Activated CD8-positive, alpha-beta T cell treated with anti-CD3 and anti-CD28 coated beads for 36 hours (primary cell): ENCODE results near the gene SIPA1L2. TPM values are rescaled to one million over a fixed set of nuclear protein-coding genes. Genes with fewer than 3 reads are reported as not detected.

Experiments
- ATAC-seq: fragments of 200-7000 bp; cut with Tn5 transposase; one replicate; pipeline ENCODE4 v1.10.0; 2021; ENCODE audit warnings: mild to moderate bottlenecking, moderate library complexity
- CTCF ChIA-PET: fragments of 350-600 bp; sonication (Branson Sonifier 250); formaldehyde crosslinking; loops from one replicate; lab custom pipeline; 2021; ENCODE audit warnings: antibody characterized with exemption; lab: Charles Lee
- POLR2A ChIA-PET: fragments of 350-600 bp; sonication (Branson Sonifier 250); formaldehyde crosslinking; loops from one replicate; lab custom pipeline; 2021; ENCODE audit warnings: antibody characterized with exemption; lab: Charles Lee
- DNase-seq: peaks from one replicate; pipeline ENCODE4 v3.0.0-alpha.2; 2020
- H3K27ac Mint-ChIP-seq: one replicate; pipeline ENCODE4 v1.8.0; 2021; ENCODE audit warnings: mild to moderate bottlenecking, mixed read lengths
- H3K27me3 Mint-ChIP-seq: one replicate; pipeline ENCODE4 v1.8.0; 2021; ENCODE audit warnings: mixed read lengths
- H3K36me3 Mint-ChIP-seq: one replicate; pipeline ENCODE4 v1.8.0; 2021; ENCODE audit warnings: low read depth, mixed read lengths
- H3K4me1 Mint-ChIP-seq: one replicate; pipeline ENCODE4 v1.8.0; 2021; ENCODE audit warnings: low read depth, mixed read lengths
- H3K4me3 Mint-ChIP-seq: one replicate; pipeline ENCODE4 v1.8.0; 2021; ENCODE audit warnings: mild to moderate bottlenecking, moderate library complexity, mixed read lengths
- H3K9me3 Mint-ChIP-seq: one replicate; pipeline ENCODE4 v1.8.0; 2021; ENCODE audit warnings: mixed read lengths
- intact Hi-C: fragments of 100-400 bp; cut with micrococcal nuclease; formaldehyde crosslinking; loops from one replicate; pipeline ENCODE4 v1.10.0; 2022
- total RNA-seq, 2 experiments: library from RNA; stranded (reverse); gene quantifications; one replicate each; pipeline ENCODE4 v1.2.3, GENCODE V29; 2021
- TF ChIP-seq, protein P1 (sequence below): fragments of 200-600 bp; IDR thresholded peaks from one replicate; pipeline ENCODE4 v1.8.0; 2022; ENCODE audit warnings: antibody characterized with exemption, mild to moderate bottlenecking

Gene SIPA1L2
- total RNA-seq, 2 experiments from 2014 or later: 1.7 TPM

DNA sequence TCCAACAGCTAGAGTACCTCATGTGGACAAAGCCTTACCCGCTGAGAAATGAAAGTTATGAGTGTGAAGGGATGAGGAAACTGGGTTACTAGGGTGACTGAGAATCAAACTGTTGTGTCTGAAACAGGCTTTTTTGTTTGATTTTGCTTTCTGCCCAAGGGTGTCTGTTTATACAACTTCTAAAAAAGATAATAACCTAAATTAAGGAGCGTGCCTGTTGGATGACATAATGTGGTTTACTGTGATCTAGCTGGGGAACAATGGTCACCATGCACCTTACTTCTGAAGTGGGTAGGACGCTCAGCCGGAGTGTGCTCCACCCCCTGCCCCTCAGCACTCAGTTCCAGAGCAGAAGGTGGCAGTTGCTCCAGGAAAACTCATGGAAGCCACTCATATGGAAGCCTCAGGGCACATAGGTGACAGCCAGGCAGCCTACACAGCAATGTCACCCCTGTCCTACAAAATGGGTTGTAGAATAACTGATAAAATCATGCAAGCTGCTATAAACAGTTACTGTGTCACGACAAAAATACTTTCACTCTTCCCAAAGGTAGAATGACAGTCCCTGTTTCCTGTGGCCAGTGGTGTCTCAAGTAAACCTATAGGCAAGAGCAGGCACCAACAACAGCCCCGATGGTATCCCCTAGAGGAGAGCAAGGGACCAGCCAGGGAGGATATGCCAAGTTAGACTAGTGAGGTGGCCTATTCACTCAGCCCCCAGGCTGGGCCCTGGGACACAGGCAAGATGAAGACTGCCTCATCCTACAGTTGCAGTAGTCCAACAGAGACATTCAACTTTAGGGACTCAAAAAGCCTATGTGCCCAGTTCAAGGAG is 29.3 kb downstream of the SIPA1L2 start:
- ChIA-PET POLR2A (interaction anchor here (0.9 kb wide), 1 partner anchor 43 kb away, joined by 3 read pairs; no protein-coding TSS in a partner anchor), CTCF (interaction anchor here (3.5 kb wide), 1 partner anchor 26 kb away, joined by 10 read pairs; no protein-coding TSS in a partner anchor)
- Mint-ChIP-seq H3K4me3 (no peak overlapping the region), H3K4me1 (peaks cover 24% of the 10 kb centered on the region), H3K9me3 (no peaks in the 10 kb centered on the region), H3K36me3 (no peaks in the 10 kb centered on the region), H3K27ac (no peak overlapping the region), H3K27me3 (no peaks in the 10 kb centered on the region)
- TF ChIP-seq, protein P1, sequence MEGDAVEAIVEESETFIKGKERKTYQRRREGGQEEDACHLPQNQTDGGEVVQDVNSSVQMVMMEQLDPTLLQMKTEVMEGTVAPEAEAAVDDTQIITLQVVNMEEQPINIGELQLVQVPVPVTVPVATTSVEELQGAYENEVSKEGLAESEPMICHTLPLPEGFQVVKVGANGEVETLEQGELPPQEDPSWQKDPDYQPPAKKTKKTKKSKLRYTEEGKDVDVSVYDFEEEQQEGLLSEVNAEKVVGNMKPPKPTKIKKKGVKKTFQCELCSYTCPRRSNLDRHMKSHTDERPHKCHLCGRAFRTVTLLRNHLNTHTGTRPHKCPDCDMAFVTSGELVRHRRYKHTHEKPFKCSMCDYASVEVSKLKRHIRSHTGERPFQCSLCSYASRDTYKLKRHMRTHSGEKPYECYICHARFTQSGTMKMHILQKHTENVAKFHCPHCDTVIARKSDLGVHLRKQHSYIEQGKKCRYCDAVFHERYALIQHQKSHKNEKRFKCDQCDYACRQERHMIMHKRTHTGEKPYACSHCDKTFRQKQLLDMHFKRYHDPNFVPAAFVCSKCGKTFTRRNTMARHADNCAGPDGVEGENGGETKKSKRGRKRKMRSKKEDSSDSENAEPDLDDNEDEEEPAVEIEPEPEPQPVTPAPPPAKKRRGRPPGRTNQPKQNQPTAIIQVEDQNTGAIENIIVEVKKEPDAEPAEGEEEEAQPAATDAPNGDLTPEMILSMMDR: no peak
- no peak for DNase-seq
- intact Hi-C loops: no loop called here
- no peak for ATAC-seq

DNA sequence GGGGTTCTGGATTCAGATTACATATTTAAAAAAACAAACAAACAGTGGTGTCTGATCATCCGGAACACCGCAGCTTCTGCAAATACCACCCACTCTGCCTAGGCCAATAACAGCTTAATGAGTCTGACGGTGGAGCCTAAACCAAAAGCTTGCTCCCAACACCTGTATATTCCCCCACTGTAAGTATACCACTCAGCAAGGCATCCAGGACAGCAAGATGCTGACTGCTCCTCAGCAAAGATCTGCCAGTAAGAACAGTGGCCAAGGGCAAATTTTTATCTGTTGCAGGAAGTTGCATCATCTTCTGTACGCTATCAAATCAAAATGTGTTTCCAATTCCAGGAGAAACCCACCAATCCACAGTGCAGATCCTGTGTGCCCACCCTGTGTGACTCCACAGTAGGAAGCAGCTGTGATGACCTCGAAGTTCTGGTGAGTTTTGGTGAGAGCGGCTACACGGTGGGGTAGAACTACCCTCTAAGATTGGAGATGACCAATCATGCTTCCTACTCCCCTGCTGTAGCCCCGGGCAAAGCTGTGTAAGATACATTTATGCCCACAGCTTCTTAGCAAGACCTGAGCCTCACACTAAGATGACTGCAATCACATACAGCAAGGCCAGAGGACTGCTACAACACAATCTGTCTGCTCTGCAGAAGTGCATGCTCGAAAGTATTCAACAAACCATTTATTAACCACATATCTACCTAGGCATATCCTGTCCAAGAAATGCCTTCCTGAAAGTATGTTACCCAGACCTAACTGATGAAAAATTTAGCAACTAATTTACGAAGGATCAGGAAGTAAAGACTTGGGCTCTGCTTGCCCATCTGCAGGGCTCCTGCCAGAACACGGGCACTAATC is 30.5 kb downstream of the SIPA1L2 start:
- CTCF ChIA-PET: interaction anchor here (3.5 kb wide), 1 partner anchor 28 kb away, joined by 10 read pairs; no protein-coding TSS in a partner anchor
- TF ChIP-seq, protein P1: no peak
- no peak for DNase-seq
- no peaks in the 10 kb centered on the region for H3K36me3 Mint-ChIP-seq
- peak overlapping the region; percentile 47 for H3K27ac Mint-ChIP-seq
- ATAC-seq: peak; percentile 51
- no peaks in the 10 kb centered on the region for H3K9me3 Mint-ChIP-seq
- H3K27me3 Mint-ChIP-seq: no peaks in the 10 kb centered on the region
- intact Hi-C loops: no loop called here
- peaks cover 24% of the 10 kb centered on the region for H3K4me1 Mint-ChIP-seq
- POLR2A ChIA-PET: interaction anchor here (0.9 kb wide), 1 partner anchor 42 kb away, joined by 3 read pairs; no protein-coding TSS in a partner anchor
- no peak overlapping the region for H3K4me3 Mint-ChIP-seq

DNA sequence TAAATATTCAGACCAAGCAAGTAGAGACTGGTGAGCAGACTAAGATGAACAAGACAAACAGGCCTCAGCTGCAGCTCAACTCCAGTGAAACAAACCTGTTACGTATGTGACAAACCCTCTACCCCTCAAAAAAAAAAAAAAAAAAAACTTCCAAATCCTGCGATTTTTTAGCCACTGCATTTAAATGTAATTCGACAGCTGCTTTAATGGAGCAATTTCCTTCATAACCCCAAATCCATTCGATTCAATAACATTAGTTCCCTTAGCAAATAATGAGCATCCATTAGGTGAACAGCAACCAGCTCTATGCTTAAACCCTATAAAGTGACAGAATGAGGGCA is 31.1 kb downstream of the SIPA1L2 start:
- Mint-ChIP-seq H3K4me1 (peaks cover 24% of the 10 kb centered on the region), H3K9me3 (no peaks in the 10 kb centered on the region), H3K36me3 (no peaks in the 10 kb centered on the region), H3K27me3 (no peaks in the 10 kb centered on the region), H3K27ac (no peak overlapping the region), H3K4me3 (no peak overlapping the region)
- no peak for ATAC-seq
- ChIA-PET POLR2A (no interaction called here), CTCF (interaction anchor here (1.4 to 3.5 kb wide), 2 partner anchors 19 to 28 kb away, joined by 4 to 10 read pairs; no protein-coding TSS in a partner anchor)
- DNase-seq: no peak
- TF ChIP-seq, protein P1: no peak
- intact Hi-C loops: no loop called here

DNA sequence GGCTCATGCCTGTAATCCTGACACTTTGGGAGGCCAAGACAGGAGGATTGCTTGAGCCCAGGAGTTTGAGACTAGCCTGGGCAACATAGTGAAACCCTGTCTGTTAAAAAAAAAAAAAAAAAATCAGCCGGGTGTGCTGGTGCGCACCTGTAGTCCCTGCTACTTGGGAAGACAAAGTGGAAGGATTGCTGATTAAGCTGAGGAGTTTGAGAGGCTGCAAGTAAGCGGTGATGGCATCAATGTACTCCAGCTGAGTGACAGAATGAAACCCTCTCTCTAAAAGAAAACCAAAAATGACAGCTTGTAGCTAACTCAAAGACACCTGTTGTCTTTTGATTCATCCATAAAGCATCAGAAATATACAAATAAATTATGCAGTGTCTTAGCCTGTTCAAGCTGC is 31.8 kb downstream of the SIPA1L2 start:
- intact Hi-C loops: no loop called here
- CTCF ChIA-PET: interaction anchor here (1.4 to 3.5 kb wide), 2 partner anchors 19 to 29 kb away, joined by 4 to 10 read pairs; no protein-coding TSS in a partner anchor
- POLR2A ChIA-PET: no interaction called here
- TF ChIP-seq, protein P1: no peak
- Mint-ChIP-seq H3K27ac (no peak overlapping the region), H3K36me3 (no peaks in the 10 kb centered on the region), H3K27me3 (no peaks in the 10 kb centered on the region), H3K4me3 (no peak overlapping the region), H3K9me3 (no peaks in the 10 kb centered on the region), H3K4me1 (peaks cover 24% of the 10 kb centered on the region)
- no peak for DNase-seq
- no peak for ATAC-seq
